Measurements from ENCODE around the gene PATE4.
"Not testable (repeated sequence)": the region's sequence is repeated elsewhere in the genome, so short reads cannot be mapped to it uniquely, and the experiment has no call there.

PATE4 gene

GRCh38 chr11:125833016-125833415 lies at the start of gene PATE4:
Gene PATE4 (plus strand): TSS chr11:125833316. CDS start chr11:125833360, 44 bp downstream.
- no peak for DNase-seq

DNA sequence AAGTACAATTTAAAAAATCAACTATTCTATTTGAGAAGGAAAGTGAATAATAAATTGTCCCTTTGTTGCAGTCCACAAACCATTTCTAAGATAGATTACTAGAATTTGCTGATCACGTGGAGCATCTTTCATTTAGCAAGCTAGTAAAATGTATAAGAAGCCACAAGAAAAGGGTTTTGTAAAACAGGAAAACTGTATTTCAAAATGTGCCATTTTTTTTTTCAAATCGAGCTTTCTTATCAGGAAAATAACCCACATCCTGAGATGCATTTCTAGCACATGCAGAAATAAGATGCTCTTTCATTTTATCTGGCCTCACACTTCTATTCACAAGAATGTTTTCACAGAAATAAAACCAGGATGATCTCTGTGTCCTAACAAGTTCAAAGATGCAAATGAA lies 48.4 kb upstream of the PATE4 start:
- DNase-seq: no peak

DNA sequence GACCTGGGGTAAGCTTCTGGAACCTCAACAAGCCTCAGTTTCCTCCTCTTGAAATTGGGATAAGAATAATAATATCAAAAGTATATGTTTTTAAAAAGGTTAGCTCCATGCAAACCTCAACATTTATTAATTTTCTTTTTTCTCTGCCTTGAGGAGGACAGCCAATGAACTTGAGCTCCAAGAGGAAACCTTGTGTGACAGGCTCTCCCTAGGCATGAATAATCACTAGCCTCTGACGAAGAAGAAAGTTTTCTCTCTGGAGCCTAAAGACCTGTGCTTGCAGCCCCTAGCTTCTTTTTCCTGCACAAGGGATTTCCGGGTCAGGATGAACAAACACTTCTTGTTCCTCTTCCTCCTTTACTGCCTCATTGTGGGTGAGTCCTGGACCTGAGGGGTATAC lies 45.3 kb upstream of the PATE4 start, which contains the start of gene PATE3:
Gene PATE3 (plus strand): TSS at position 301 of the 400 bp plus-strand sequence. CDS start 25 bp downstream, at position 326.
- DNase-seq: no peak

- DNase-seq: no peak
These were observed 42.3 kb upstream of the PATE4 start for GRCh38 chr11:125790825-125791224.

- DNase-seq: no peak
These were observed 35.5 kb upstream of the PATE4 start for GRCh38 chr11:125797641-125798040.

DNA sequence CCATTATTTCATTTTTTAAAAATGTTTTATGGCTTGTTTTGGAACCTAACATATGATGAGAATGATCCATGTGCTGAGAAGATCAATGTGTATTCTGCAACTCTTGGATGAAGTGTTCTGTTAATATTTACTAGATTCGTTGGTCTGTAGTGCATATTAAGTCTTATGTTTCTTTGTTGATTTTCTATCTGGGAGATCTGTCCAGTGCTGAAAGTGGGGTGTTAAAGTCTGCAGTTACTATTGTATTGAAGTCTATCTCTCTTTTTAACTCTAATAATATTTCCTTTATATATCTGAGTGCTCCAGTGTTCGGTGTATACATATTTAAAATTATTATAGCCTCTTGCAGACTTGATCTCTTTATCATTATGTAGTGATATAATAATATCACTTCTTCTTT lies 33.3 kb upstream of the PATE4 start:
- DNase-seq: no peak

DNA sequence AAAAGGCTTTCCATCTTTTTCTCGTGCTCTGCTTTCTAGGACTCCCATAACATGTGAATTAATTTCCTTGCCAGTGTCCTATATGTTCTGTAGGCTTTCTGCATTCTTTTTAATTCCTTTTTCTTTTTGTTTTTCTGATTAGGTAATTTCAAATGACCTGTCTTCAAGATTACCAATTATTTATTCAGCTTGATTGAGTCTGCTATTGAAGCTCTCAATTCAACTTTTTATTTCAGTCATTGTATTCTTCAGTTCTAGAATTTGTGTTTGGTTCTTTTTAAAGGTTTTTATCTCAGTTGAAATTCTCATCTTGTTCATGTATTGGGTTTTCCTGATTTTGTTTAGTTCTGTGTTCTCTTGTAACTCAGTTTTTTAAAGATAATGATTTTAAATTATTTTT lies 30.7 kb upstream of the PATE4 start:
- no peak for DNase-seq

GRCh38 chr11:125807909-125808308 lies 25.2 kb upstream of the PATE4 start:
- no peak for DNase-seq

- DNase-seq: no peak
These were observed 2.6 kb downstream of the PATE4 start for GRCh38 chr11:125835748-125836147.

- DNase-seq: no peak
These were observed 9.3 kb downstream of the PATE4 start for GRCh38 chr11:125842321-125842948.

- no peak for DNase-seq
These were observed 13.1 kb downstream of the PATE4 start for GRCh38 chr11:125846188-125846587.

- not testable (repeated sequence) for DNase-seq
These were observed 24.6 kb downstream of the PATE4 start for GRCh38 chr11:125857670-125858069.

- not testable (repeated sequence) for DNase-seq
These were observed 29.7 kb downstream of the PATE4 start for GRCh38 chr11:125862786-125863185.

DNA sequence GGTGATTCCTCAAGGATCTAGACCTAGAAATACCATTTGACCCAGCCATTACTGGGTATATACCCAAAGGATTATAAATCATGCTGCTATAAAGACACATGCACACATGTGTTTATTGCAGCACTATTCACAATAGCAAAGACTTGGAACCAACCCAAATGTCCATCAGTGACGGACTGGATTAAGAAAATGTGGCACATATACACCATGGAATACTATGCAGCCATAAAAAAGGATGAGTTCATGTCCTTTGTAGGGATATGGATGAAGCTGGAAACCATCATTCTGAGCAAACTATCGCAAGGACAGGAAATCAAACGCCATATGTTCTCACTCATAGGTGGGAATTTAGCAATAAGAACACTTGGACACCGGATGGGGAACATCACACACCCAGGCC lies 32.2 kb downstream of the PATE4 start:
- DNase-seq: not testable (repeated sequence)

GRCh38 chr11:125869521-125869920 lies 36.4 kb downstream of the PATE4 start:
- DNase-seq: no peak

- DNase-seq: no peak
These were observed 38.4 kb downstream of the PATE4 start for GRCh38 chr11:125871391-125872137.

DNA sequence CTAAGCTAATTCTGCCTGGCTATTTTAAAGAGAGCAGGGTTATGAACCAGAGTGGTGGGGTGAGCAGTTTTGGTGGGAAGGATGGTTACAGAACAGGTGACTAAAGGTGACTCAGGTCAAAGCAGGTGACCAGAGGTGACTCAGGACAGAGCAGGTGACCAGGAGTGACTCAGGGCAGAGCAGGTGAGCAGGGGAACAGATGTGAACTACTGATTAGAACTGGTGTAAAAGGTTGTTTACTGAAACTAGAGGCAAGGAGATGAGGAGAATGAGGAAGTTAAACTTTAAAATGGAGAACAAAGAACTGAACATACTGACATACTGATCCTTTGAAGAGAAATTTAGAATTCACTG lies 39.0 kb downstream of the PATE4 start:
- DNase-seq: no peak

DNA sequence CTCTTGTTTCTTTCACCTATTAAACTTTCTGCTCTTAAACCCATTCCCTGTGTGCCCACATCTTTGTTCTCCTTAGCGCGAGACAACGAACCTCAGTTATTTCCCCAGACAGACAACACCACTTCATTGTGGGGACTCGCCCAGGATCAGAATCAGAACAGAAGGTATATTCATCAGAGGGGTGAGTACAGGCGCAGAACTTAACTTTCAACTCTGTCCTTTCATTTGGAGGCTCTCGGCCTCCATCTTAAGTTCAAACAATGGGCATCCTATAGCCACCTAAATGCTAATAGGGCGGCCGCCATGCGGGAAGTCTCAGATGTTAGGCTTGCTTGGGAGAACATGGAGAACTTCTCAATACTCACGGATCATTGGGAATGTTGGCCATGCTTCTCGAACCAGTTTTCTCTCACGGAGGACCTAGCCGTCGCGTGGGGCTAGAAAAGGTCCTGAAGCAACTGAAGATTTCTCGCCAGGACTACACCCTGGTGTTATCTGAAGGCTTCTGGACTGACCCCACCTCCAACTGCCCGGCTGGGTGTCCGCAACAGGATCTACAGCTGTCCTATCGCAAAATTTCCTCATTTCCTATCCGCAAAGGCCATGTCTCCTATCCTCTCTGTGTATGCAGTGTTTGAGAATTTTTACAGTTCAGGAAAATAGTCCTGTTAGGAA lies 40.9 kb downstream of the PATE4 start:
- no peak for DNase-seq

GRCh38 chr11:125874556-125875124 lies 41.5 kb downstream of the PATE4 start:
- DNase-seq: no peak

GRCh38 chr11:125881291-125881690 lies 48.2 kb downstream of the PATE4 start:
- no peak for DNase-seq

DNA sequence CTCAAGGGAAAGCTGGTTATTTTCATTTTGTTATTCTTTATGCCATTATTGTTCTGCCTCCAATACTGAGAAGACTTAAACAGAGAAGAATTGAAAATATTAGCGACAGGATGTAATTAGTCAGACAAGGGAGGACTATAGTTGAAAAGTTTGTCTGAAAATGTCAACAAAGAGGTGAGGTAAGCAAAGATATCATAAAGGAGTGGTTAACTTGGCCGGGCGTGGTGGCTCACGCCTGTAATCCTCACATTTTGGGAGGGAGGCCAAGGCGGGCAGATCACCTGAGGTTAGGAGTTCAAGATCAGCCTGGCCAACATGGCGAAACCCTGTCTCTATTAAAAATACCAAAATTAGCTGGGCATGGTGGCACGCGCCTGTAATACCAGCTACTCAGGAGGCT lies 50.3 kb downstream of the PATE4 start:
- DNase-seq: no peak

GRCh38 chr11:125886997-125887372 lies 53.9 kb downstream of the PATE4 start:
- DNase-seq: no peak
